ENCODE data around the gene PKP1. TPM values are rescaled to one million over a fixed set of nuclear protein-coding genes. Genes with fewer than 3 reads are reported as not detected.
"Not testable (repeated sequence)": the region's sequence is repeated elsewhere in the genome, so short reads cannot be mapped to it uniquely, and the experiment has no call there.

Gene PKP1, protein sequence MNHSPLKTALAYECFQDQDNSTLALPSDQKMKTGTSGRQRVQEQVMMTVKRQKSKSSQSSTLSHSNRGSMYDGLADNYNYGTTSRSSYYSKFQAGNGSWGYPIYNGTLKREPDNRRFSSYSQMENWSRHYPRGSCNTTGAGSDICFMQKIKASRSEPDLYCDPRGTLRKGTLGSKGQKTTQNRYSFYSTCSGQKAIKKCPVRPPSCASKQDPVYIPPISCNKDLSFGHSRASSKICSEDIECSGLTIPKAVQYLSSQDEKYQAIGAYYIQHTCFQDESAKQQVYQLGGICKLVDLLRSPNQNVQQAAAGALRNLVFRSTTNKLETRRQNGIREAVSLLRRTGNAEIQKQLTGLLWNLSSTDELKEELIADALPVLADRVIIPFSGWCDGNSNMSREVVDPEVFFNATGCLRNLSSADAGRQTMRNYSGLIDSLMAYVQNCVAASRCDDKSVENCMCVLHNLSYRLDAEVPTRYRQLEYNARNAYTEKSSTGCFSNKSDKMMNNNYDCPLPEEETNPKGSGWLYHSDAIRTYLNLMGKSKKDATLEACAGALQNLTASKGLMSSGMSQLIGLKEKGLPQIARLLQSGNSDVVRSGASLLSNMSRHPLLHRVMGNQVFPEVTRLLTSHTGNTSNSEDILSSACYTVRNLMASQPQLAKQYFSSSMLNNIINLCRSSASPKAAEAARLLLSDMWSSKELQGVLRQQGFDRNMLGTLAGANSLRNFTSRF
- 0.04 TPM for polyA plus RNA-seq (2013, experiment 1 of 2)
- 0.03 TPM for polyA plus RNA-seq (2013, experiment 2 of 2)

DNA sequence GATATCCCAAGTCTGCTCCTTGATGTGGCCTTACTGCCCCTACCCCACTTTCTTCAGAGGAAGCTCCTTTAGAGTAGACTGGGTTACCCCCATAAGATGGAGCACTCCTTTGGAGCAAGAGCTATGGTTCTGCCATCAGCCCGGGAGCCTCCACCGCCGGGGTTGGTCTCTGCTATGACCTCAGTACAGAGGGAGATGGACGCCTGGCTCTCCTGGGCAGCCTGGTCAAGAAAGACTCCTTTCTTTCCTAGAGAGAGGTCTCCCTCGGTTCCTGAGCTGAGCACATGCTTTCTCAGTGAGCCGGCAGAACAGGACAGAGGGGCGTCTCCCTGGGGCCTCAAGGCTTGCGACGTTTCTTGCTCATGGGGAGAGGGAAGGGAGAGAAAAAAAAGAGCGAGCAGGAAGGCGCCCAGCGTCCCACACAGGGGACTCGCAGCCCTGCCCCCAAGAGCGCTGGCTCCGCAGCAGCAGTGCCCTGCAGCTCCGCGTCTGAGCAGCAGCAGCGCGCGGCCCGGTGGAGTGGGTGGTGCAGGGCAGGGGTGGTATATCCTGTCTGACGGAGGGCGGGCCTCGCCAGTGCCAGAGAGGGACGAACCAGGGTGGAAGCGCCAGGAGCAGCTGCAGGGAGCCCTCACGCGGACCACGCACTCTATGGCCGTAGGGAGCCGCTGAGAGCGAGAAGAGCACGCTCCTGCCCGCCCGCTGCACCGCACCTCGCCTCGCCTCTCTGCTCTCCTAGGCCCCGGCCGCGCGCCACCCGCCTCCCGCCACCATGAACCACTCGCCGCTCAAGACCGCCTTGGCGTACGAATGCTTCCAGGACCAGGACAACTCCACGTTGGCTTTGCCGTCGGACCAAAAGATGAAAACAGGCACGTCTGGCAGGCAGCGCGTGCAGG, at the start of gene PKP1:
Gene PKP1, plus strand, starts transcription at position 576 of the 899 bp plus-strand sequence. Its CDS starts 197 bp downstream, at position 773.
- peak within 1 kb of the TSS; percentile 77 for H2BK15ac ChIP-seq (ENCODE audit: low read length)
- H3K4me2 ChIP-seq (ENCODE audit: insufficient read depth, low read length, poor library complexity, severe bottlenecking): peak within 1 kb of the TSS; percentile 45
- H3K9ac ChIP-seq (ENCODE audit: low read depth, low read length, poor library complexity): peak within 1 kb of the TSS; percentile 65
- peak within 1 kb of the TSS; percentile 62 for H3K23ac ChIP-seq (ENCODE audit: low read depth, low read length, poor library complexity)
- H2AK5ac ChIP-seq (ENCODE audit: low read depth, low read length): peak within 1 kb of the TSS; percentile 76
- H3K27me3 ChIP-seq (ENCODE audit: control insufficient read depth in 3 of 3, insufficient read depth in 3 of 3, low read depth in 1 of 3, low read length in 3 of 3): peaks cover 7 to 60% (median 20%) of the 10 kb centered on the region in 3 experiments
- H3K4ac ChIP-seq (ENCODE audit: low read length): no peak within 1 kb of the TSS
- peak within 1 kb of the TSS; percentile 42 for H4K91ac ChIP-seq (ENCODE audit: low read depth, low read length, poor library complexity)
- no peaks in the 10 kb centered on the region for H3K36me3 ChIP-seq (replicated peaks in 1 of 2; ENCODE audit: control insufficient read depth in 2 of 2, insufficient read depth in 2 of 2, low read length in 2 of 2)
- peaks cover 0 to 9% of the 10 kb centered on the region in 2 donors for H3K4me1 ChIP-seq (ENCODE audit: control insufficient read depth in 2 of 2, insufficient read depth in 1 of 2, low read depth in 1 of 2, low read length in 2 of 2)
- peak within 1 kb of the TSS; percentile 83 for H4K8ac ChIP-seq (ENCODE audit: low read depth, low read length)
- H3K14ac ChIP-seq (ENCODE audit: low read length): peak within 1 kb of the TSS; percentile 59
- peaks cover 0 to 2% of the 10 kb centered on the region in 2 donors for H3K9me3 ChIP-seq (replicated peaks in 1 of 2; ENCODE audit: control insufficient read depth in 2 of 2, insufficient read depth in 1 of 2, low read depth in 1 of 2, low read length in 2 of 2)
- peak within 1 kb of the TSS; percentile 95 for H2BK12ac ChIP-seq (ENCODE audit: low read length)
- peak within 1 kb of the TSS in 1 of 2 donors; percentile 44 for H3K4me3 ChIP-seq (ENCODE audit: low read length in 2 of 2)
- no peak within 1 kb of the TSS for H2BK5ac ChIP-seq (ENCODE audit: low read length)
- no CpG with 5 or more reads among the region's 55 CpGs for WGBS, 2 donors (ENCODE audit: extremely low coverage in 2 of 2, insufficient read length in 2 of 2, insufficient replicate concordance in 1 of 2)
- H3K27ac ChIP-seq (replicated peaks; ENCODE audit: low read length): no peak within 1 kb of the TSS
- H2AFZ ChIP-seq (ENCODE audit: low read length): no peak within 1 kb of the TSS
- H3K79me1 ChIP-seq (ENCODE audit: low read depth, low read length): no peaks in the 10 kb centered on the region
- no peak within 1 kb of the TSS for H2BK120ac ChIP-seq (ENCODE audit: low read depth, low read length)
- DNase-seq (ENCODE audit: low spot score): no peak
- peak within 1 kb of the TSS; percentile 82 for H3K18ac ChIP-seq (ENCODE audit: low read length)

DNA sequence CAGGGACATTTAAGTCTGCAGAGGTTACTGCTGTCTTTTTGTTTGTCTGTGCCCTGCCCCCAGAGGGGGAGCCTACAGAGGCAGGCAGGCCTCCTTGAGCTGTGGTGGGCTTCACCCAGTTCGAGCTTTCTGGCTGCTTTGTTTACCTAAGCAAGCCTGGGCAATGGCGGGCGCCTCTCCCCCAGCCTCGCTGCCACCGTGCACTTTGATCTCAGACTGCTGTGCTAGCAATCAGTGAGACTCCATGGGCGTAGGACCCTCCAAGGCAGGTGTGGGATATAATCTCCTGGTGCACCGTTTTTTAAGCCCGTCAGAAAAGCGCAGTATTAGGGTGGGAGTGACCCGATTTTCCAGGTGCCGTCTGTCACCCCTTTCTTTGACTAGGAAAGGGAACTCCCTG, 43.7 kb upstream of the PKP1 start:
- not testable (repeated sequence) for DNase-seq (ENCODE audit: low spot score); H2AFZ ChIP-seq (ENCODE audit: low read length); H3K14ac ChIP-seq (ENCODE audit: low read length)

DNA sequence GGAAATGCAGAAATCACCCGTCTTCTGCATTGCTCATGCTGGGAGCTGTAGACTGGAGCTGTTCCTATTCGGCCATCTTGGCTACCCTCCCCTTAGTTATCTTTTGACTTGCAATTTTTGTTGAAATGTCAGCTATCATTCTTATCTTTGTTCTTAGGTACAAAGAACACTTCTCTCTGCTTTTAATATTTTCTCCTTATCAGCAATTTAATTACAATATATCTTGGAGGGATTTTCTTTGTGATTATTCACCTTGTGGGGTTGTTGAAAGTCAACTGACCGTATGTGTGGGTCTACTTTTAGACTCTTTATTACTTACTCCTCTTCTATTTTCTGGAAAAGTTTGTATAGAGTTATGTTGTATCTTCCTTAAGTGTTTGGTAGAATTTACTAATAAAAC, 43.1 kb upstream of the PKP1 start:
- H3K79me1 ChIP-seq (ENCODE audit: low read depth, low read length): no peaks in the 10 kb centered on the region
- no peak overlapping the region for H3K9ac ChIP-seq (ENCODE audit: low read depth, low read length, poor library complexity)
- H3K27ac ChIP-seq (replicated peaks; ENCODE audit: low read length): no peak overlapping the region
- H3K4me3 ChIP-seq (ENCODE audit: low read length in 2 of 2): no peak overlapping the region
- H3K36me3 ChIP-seq (replicated peaks in 1 of 2; ENCODE audit: control insufficient read depth in 2 of 2, insufficient read depth in 2 of 2, low read length in 2 of 2): no peaks in the 10 kb centered on the region
- H4K91ac ChIP-seq (ENCODE audit: low read depth, low read length, poor library complexity): no peak overlapping the region
- no peak overlapping the region for H2BK120ac ChIP-seq (ENCODE audit: low read depth, low read length)
- H2AK5ac ChIP-seq (ENCODE audit: low read depth, low read length): no peak overlapping the region
- no peak overlapping the region for H4K8ac ChIP-seq (ENCODE audit: low read depth, low read length)
- H2BK5ac ChIP-seq (ENCODE audit: low read length): no peak overlapping the region
- DNase-seq (ENCODE audit: low spot score): no peak
- H2BK12ac ChIP-seq (ENCODE audit: low read length): no peak overlapping the region
- no peaks in the 10 kb centered on the region for H3K9me3 ChIP-seq (replicated peaks in 1 of 2; ENCODE audit: control insufficient read depth in 2 of 2, insufficient read depth in 1 of 2, low read depth in 1 of 2, low read length in 2 of 2)
- no CpG with 5 or more reads among the region's 3 CpGs for WGBS, 2 donors (ENCODE audit: extremely low coverage in 2 of 2, insufficient read length in 2 of 2, insufficient replicate concordance in 1 of 2)
- no peak overlapping the region for H3K18ac ChIP-seq (ENCODE audit: low read length)
- peaks cover 0 to 3% (median 0%) of the 10 kb centered on the region in 3 experiments for H3K27me3 ChIP-seq (ENCODE audit: control insufficient read depth in 3 of 3, insufficient read depth in 3 of 3, low read depth in 1 of 3, low read length in 3 of 3)
- no peak overlapping the region for H2AFZ ChIP-seq (ENCODE audit: low read length)
- H3K4me1 ChIP-seq (ENCODE audit: control insufficient read depth in 2 of 2, insufficient read depth in 1 of 2, low read depth in 1 of 2, low read length in 2 of 2): no peaks in the 10 kb centered on the region
- H2BK15ac ChIP-seq (ENCODE audit: low read length): no peak overlapping the region
- no peak overlapping the region for H3K4me2 ChIP-seq (ENCODE audit: insufficient read depth, low read length, poor library complexity, severe bottlenecking)
- H3K14ac ChIP-seq (ENCODE audit: low read length): no peak overlapping the region
- H3K23ac ChIP-seq (ENCODE audit: low read depth, low read length, poor library complexity): no peak overlapping the region
- no peak overlapping the region for H3K4ac ChIP-seq (ENCODE audit: low read length)

More for the DNA sequence above, 43.7 kb upstream of the PKP1 start:
- not testable (repeated sequence) for H2BK15ac ChIP-seq (ENCODE audit: low read length); H3K27me3 ChIP-seq (ENCODE audit: control insufficient read depth in 3 of 3, insufficient read depth in 3 of 3, low read depth in 1 of 3, low read length in 3 of 3); H2AK5ac ChIP-seq (ENCODE audit: low read depth, low read length); H3K4me1 ChIP-seq (ENCODE audit: control insufficient read depth in 2 of 2, insufficient read depth in 1 of 2, low read depth in 1 of 2, low read length in 2 of 2); H3K79me1 ChIP-seq (ENCODE audit: low read depth, low read length); H2BK120ac ChIP-seq (ENCODE audit: low read depth, low read length); H3K9me3 ChIP-seq (replicated peaks in 1 of 2; ENCODE audit: control insufficient read depth in 2 of 2, insufficient read depth in 1 of 2, low read depth in 1 of 2, low read length in 2 of 2); H3K36me3 ChIP-seq (replicated peaks in 1 of 2; ENCODE audit: control insufficient read depth in 2 of 2, insufficient read depth in 2 of 2, low read length in 2 of 2); H3K9ac ChIP-seq (ENCODE audit: low read depth, low read length, poor library complexity); H3K4me2 ChIP-seq (ENCODE audit: insufficient read depth, low read length, poor library complexity, severe bottlenecking); H3K4me3 ChIP-seq (ENCODE audit: low read length in 2 of 2); H3K27ac ChIP-seq (replicated peaks; ENCODE audit: low read length); H3K23ac ChIP-seq (ENCODE audit: low read depth, low read length, poor library complexity); H3K18ac ChIP-seq (ENCODE audit: low read length); H2BK12ac ChIP-seq (ENCODE audit: low read length); H4K8ac ChIP-seq (ENCODE audit: low read depth, low read length); H4K91ac ChIP-seq (ENCODE audit: low read depth, low read length, poor library complexity); H3K4ac ChIP-seq (ENCODE audit: low read length); H2BK5ac ChIP-seq (ENCODE audit: low read length)
- no CpG with 5 or more reads among the region's 11 CpGs for WGBS, 2 donors (ENCODE audit: extremely low coverage in 2 of 2, insufficient read length in 2 of 2, insufficient replicate concordance in 1 of 2)
